Inflammatory macrophage treated with lipopolysaccharide for 4 hours (primary cell): Measurements from ENCODE around the gene CRAMP1.

Experiments
- DNase-seq: peaks from one replicate; pipeline ENCODE4 v3.0.0-alpha.2; 2020

Gene CRAMP1

GRCh38 chr16:1612320-1613111, at the start of gene CRAMP1:
TSS of gene CRAMP1 (plus strand) at chr16:1612360. CDS start at chr16:1614640, 2,280 bp downstream.
- peak; percentile 27 for DNase-seq

GRCh38 chr16:1563786-1564185, 48.4 kb upstream of the CRAMP1 start:
- DNase-seq = no peak

- DNase-seq = no peak
Measured at GRCh38 chr16:1564325-1564724, 47.8 kb upstream of the CRAMP1 start.

- no peak for DNase-seq
Measured at GRCh38 chr16:1565083-1565805, 46.9 kb upstream of the CRAMP1 start.

- no peak for DNase-seq
Measured at GRCh38 chr16:1567988-1568387, 44.2 kb upstream of the CRAMP1 start.

- DNase-seq = no peak
Measured at GRCh38 chr16:1571012-1571671, 41.0 kb upstream of the CRAMP1 start.

- DNase-seq = no peak
Measured at GRCh38 chr16:1572673-1573072, 39.5 kb upstream of the CRAMP1 start.

GRCh38 chr16:1573301-1573700, 38.9 kb upstream of the CRAMP1 start:
- DNase-seq = no peak

GRCh38 chr16:1575578-1575977, 36.6 kb upstream of the CRAMP1 start:
- DNase-seq = no peak

GRCh38 chr16:1579214-1579613, 32.9 kb upstream of the CRAMP1 start:
- DNase-seq = no peak

GRCh38 chr16:1580256-1580655, 31.9 kb upstream of the CRAMP1 start:
- peak; percentile 11 for DNase-seq

- DNase-seq = no peak
Measured at GRCh38 chr16:1580956-1581355, 31.2 kb upstream of the CRAMP1 start.

GRCh38 chr16:1581804-1582203, 30.4 kb upstream of the CRAMP1 start:
- no peak for DNase-seq

- no peak for DNase-seq
Measured at GRCh38 chr16:1583180-1583579, 29.0 kb upstream of the CRAMP1 start.

GRCh38 chr16:1584926-1585484, 27.2 kb upstream of the CRAMP1 start:
- DNase-seq = no peak

GRCh38 chr16:1590366-1590765, 21.8 kb upstream of the CRAMP1 start:
- DNase-seq = no peak

- DNase-seq = no peak
Measured at GRCh38 chr16:1590930-1591705, 21.0 kb upstream of the CRAMP1 start.

- DNase-seq = no peak
Measured at GRCh38 chr16:1592446-1592845, 19.7 kb upstream of the CRAMP1 start.

GRCh38 chr16:1595511-1595910, 16.6 kb upstream of the CRAMP1 start:
- DNase-seq = peak; percentile 76

GRCh38 chr16:1596516-1596915, 15.6 kb upstream of the CRAMP1 start:
- no peak for DNase-seq

- no peak for DNase-seq
Measured at GRCh38 chr16:1597154-1597553, 15.0 kb upstream of the CRAMP1 start.

GRCh38 chr16:1601031-1601430, 11.1 kb upstream of the CRAMP1 start:
- no peak for DNase-seq

GRCh38 chr16:1601489-1601888, 10.7 kb upstream of the CRAMP1 start:
- DNase-seq = no peak
